Measurements from ENCODE around the gene CYP26B1. TPM values are rescaled to one million over a fixed set of nuclear protein-coding genes. Genes with fewer than 3 reads are reported as not detected.

The CYP26B1 gene
- total RNA-seq, 1 donor from 2014 or later = 1.2 TPM

GRCh38 chr2:72175636-72176035 lies 28.0 kb upstream of the CYP26B1 start:
- Histone ChIP-seq H3K9me3 (ENCODE audit: insufficient read depth, low read depth, low read length) (no peaks in the 10 kb centered on the region), H3K79me2 (ENCODE audit: insufficient read depth, low read length) (no peaks in the 10 kb centered on the region), H2AFZ (ENCODE audit: low read depth, low read length) (no peak overlapping the region), H3K27me3 (ENCODE audit: insufficient read depth, low read length) (no peaks in the 10 kb centered on the region), H3K9ac (ENCODE audit: low read length) (no peak overlapping the region), H3K4me3 (ENCODE audit: insufficient read depth, low read depth, low read length) (no peak overlapping the region), H3K4me2 (ENCODE audit: low read length) (no peak overlapping the region), H3K27ac (ENCODE audit: low read depth, low read length) (no peak overlapping the region), H3K4me1 (ENCODE audit: insufficient read depth, low read length) (peaks cover 4% of the 10 kb centered on the region), H3K36me3 (ENCODE audit: insufficient read depth, low read length) (no peaks in the 10 kb centered on the region), H4K20me1 (ENCODE audit: insufficient read depth, low read length) (no peaks in the 10 kb centered on the region)
- DNase-seq (ENCODE audit: low read depth) = no peak
- Mint-ChIP-seq H3K4me3 (ENCODE audit: unreplicated experiment) (no peak overlapping the region), H3K27me3 (ENCODE audit: low read depth, unreplicated experiment) (no peaks in the 10 kb centered on the region), H3K36me3 (ENCODE audit: low read depth, unreplicated experiment) (peaks cover 29% of the 10 kb centered on the region), H3K9me3 (ENCODE audit: unreplicated experiment) (no peaks in the 10 kb centered on the region), H3K4me1 (ENCODE audit: low read depth, unreplicated experiment) (peaks cover 12% of the 10 kb centered on the region), H3K27ac (ENCODE audit: unreplicated experiment) (no peak overlapping the region)
- TF ChIP-seq EZH2 (IDR thresholded peaks at IDR 0.05; ENCODE audit: insufficient read depth, low read length) = no peak
- no peak for TF ChIP-seq CTCF (IDR thresholded peaks at IDR 0.05; ENCODE audit: insufficient read depth, low read depth, low read length)
- no peak for FAIRE-seq

DNA sequence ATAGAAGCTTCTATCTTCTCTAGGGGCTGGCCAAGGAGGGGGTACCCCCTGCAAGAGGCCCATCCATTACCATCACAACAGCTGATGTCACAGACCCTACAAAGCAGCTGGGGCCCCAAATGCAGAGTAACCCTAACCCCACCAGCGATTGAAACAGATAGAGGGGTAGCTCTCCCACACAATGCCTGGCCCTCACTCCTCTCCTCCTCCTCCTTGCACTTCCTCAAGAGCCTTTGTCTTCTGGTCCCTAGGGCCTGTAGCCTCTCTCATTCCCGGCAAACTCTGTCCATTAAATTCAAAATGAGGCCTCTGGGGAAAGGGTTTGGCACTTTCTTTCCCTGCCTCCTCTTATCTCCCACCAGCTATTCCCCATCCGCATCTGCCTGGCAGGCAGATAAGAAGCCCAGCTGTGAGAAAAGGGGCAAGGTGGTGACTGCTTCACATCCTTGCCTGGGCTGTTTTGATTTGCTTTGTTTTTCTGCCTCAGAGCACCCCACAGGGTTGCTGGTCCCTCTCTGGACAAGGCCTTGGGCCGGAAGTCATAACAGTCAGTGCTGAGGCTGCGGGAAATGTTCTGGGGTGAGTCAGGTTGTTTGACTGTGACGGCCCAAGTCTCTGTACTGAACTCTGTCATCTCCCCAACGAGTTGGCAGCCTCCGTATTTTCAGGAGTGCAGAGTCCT lies 26.1 kb upstream of the CYP26B1 start:
- no peaks in the 10 kb centered on the region for H3K27me3 Mint-ChIP-seq (ENCODE audit: low read depth, unreplicated experiment)
- H3K27ac ChIP-seq (ENCODE audit: low read depth, low read length) = no peak overlapping the region
- peaks cover 12% of the 10 kb centered on the region for H3K4me1 Mint-ChIP-seq (ENCODE audit: low read depth, unreplicated experiment)
- peak; percentile 37 for DNase-seq (ENCODE audit: low read depth)
- H3K36me3 Mint-ChIP-seq (ENCODE audit: low read depth, unreplicated experiment) = peaks cover 21% of the 10 kb centered on the region
- H2AFZ ChIP-seq (ENCODE audit: low read depth, low read length) = peak overlapping the region; percentile 13
- H3K36me3 ChIP-seq (ENCODE audit: insufficient read depth, low read length) = no peaks in the 10 kb centered on the region
- no peaks in the 10 kb centered on the region for H3K27me3 ChIP-seq (ENCODE audit: insufficient read depth, low read length)
- H3K9me3 Mint-ChIP-seq (ENCODE audit: unreplicated experiment) = no peaks in the 10 kb centered on the region
- no peak overlapping the region for H3K4me3 ChIP-seq (ENCODE audit: insufficient read depth, low read depth, low read length)
- H3K4me1 ChIP-seq (ENCODE audit: insufficient read depth, low read length) = peaks cover 4% of the 10 kb centered on the region
- no peak overlapping the region for H3K9ac ChIP-seq (ENCODE audit: low read length)
- H3K27ac Mint-ChIP-seq (ENCODE audit: unreplicated experiment) = peak overlapping the region; percentile 73
- TF ChIP-seq EZH2 (IDR thresholded peaks at IDR 0.05; ENCODE audit: insufficient read depth, low read length) = no peak
- TF ChIP-seq CTCF (IDR thresholded peaks at IDR 0.05; ENCODE audit: insufficient read depth, low read depth, low read length) = no peak
- peak overlapping the region; percentile 41 for H3K4me2 ChIP-seq (ENCODE audit: low read length)
- H3K79me2 ChIP-seq (ENCODE audit: insufficient read depth, low read length) = no peaks in the 10 kb centered on the region
- FAIRE-seq = no peak
- H4K20me1 ChIP-seq (ENCODE audit: insufficient read depth, low read length) = no peaks in the 10 kb centered on the region
- H3K4me3 Mint-ChIP-seq (ENCODE audit: unreplicated experiment) = no peak overlapping the region
- H3K9me3 ChIP-seq (ENCODE audit: insufficient read depth, low read depth, low read length) = no peaks in the 10 kb centered on the region

- Mint-ChIP-seq H3K9me3 (ENCODE audit: unreplicated experiment) (no peaks in the 10 kb centered on the region), H3K27me3 (ENCODE audit: low read depth, unreplicated experiment) (no peaks in the 10 kb centered on the region), H3K4me1 (ENCODE audit: low read depth, unreplicated experiment) (peaks cover 12% of the 10 kb centered on the region), H3K4me3 (ENCODE audit: unreplicated experiment) (no peak overlapping the region), H3K27ac (ENCODE audit: unreplicated experiment) (no peak overlapping the region), H3K36me3 (ENCODE audit: low read depth, unreplicated experiment) (peaks cover 12% of the 10 kb centered on the region)
- Histone ChIP-seq H3K27me3 (ENCODE audit: insufficient read depth, low read length) (no peaks in the 10 kb centered on the region), H3K4me3 (ENCODE audit: insufficient read depth, low read depth, low read length) (no peak overlapping the region), H3K36me3 (ENCODE audit: insufficient read depth, low read length) (no peaks in the 10 kb centered on the region), H2AFZ (ENCODE audit: low read depth, low read length) (no peak overlapping the region), H3K79me2 (ENCODE audit: insufficient read depth, low read length) (no peaks in the 10 kb centered on the region), H3K4me1 (ENCODE audit: insufficient read depth, low read length) (peaks cover 4% of the 10 kb centered on the region), H3K4me2 (ENCODE audit: low read length) (no peak overlapping the region), H3K27ac (ENCODE audit: low read depth, low read length) (no peak overlapping the region), H4K20me1 (ENCODE audit: insufficient read depth, low read length) (no peaks in the 10 kb centered on the region), H3K9me3 (ENCODE audit: insufficient read depth, low read depth, low read length) (no peaks in the 10 kb centered on the region), H3K9ac (ENCODE audit: low read length) (no peak overlapping the region)
- FAIRE-seq (no peak), DNase-seq (ENCODE audit: low read depth) (no peak)
- TF ChIP-seq EZH2 (IDR thresholded peaks at IDR 0.05; ENCODE audit: insufficient read depth, low read length) (no peak), CTCF (IDR thresholded peaks at IDR 0.05; ENCODE audit: insufficient read depth, low read depth, low read length) (no peak)
These were observed 24.8 kb upstream of the CYP26B1 start for GRCh38 chr2:72172478-72172877.

All from astrocyte (in vitro differentiated cells and primary cell).